ENCODE data around the gene ASMT. TPM values are rescaled to one million over a fixed set of nuclear protein-coding genes. Genes with fewer than 3 reads are reported as not detected.
"Not testable (repeated sequence)": the region's sequence is repeated elsewhere in the genome, so short reads cannot be mapped to it uniquely, and the experiment has no call there.

The ASMT gene
- total RNA-seq: under 1 TPM in 3 of 8 experiments, not detected in 5; 0.33 to 0.82 (median 0.43) TPM

DNA sequence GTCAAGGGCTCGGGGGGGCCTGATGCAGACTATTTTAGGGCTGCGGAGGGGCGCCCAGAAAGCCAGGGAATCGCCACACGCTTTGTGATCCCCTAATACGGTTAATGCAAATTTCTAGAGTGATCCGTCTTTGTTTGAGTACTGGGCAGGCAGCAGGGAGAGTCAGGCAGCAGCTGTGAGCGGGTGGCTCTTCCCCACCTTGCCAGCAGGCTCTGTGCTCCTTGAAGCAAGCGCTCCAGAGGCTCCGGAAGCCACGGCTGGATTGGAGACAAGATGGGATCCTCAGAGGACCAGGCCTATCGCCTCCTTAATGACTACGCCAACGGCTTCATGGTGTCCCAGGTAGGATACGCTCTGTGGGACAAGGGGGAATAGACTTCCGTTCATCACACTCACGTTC, at the start of gene ASMT:
Gene ASMT, plus strand, starts transcription at position 133 of the 400 bp plus-strand sequence. Its CDS starts 141 bp downstream, at position 274.
- Histone ChIP-seq H3K4me1 (replicated peaks in 1 of 2) (no peaks in the 10 kb centered on the region), H3K27ac (no peak within 1 kb of the TSS), H3K4me3 (no peak within 1 kb of the TSS)
- in situ Hi-C loops (cut with MboI; ENCODE audit: low pct_unique_long_range_greater_than_20kb in 2 of 9, low sequenced_read_pairs in 9 of 9, unreplicated experiment in 9 of 9): no loop called here
- WGBS, 10 experiments: 38 to 90% (median 41%) methylated on average over 2 to 9 of the region's 17 CpGs; no CpG with 5 or more reads in 6 of the 10 experiments
- ATAC-seq (replicated peaks in 6 of 8): no peak

DNA sequence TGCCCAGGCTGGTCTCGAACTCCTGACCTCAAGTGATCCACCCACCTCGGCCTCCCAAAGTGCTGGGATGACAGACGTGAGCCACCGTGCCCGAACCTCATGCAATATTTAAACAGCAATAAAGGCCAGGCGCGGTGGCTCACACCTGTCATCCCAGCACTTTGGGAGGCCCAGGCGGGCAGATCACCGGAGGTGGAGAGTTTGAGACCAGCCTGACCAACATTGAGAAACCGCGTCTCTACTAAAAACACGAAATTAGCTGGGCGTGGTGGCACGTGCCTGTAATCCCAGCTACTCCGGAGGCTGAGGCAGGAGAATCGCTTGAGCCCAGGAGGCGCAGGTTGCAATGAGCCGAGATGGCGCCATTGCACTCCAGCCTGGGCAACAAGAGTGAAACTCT, 40.7 kb upstream of the ASMT start:
- ATAC-seq (replicated peaks in 6 of 8); in situ Hi-C loops (cut with MboI; ENCODE audit: low pct_unique_long_range_greater_than_20kb in 2 of 9, low sequenced_read_pairs in 9 of 9, unreplicated experiment in 9 of 9); H3K4me3 ChIP-seq; H3K27ac ChIP-seq; H3K4me1 ChIP-seq (replicated peaks in 1 of 2): not testable (repeated sequence)
- WGBS, 10 experiments: 79 to 100% (median 91%) methylated on average over 2 to 17 of the region's 19 CpGs; no CpG with 5 or more reads in 1 of the 10 experiments

DNA sequence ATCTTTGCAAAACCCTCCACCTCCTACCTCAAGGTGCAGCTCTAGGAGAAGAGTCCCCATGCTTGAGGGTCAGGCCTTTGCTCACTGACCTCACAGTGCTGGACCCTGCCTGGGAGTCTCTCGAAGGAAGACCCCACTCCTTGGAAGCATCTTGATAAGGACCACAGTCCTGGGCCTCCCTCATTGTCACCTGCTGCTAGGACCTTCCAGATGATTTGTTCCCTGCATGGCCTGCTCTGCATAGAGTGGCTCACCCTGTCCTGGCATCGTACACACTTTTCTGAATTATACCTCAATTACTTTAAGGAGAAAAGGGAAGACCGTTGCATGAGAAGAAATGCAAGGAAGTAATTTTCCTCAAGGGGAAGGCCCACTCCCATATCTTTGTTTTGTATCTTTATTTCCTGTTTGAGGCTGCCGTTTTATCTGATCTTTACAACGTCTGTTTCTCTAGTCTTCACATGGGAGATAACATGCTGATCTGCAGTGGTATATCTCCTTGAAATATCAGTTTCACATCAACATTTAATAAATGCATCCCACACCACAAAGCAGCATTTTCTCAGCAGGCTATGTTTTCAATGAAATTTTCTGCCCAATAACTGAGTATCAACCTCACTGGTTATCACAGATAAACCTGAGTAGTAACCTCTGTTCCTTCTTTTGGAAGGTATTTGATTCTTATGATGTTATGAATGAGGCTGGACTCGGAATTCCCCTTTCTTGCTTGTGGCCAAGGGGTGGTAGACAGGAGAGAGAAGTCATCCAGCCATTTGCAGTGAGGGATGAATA, 38.5 kb upstream of the ASMT start:
- no peaks in the 10 kb centered on the region for H3K4me1 ChIP-seq (replicated peaks in 1 of 2)
- H3K4me3 ChIP-seq: no peak overlapping the region
- no peak for ATAC-seq (replicated peaks in 6 of 8)
- in situ Hi-C loops (cut with MboI; ENCODE audit: low pct_unique_long_range_greater_than_20kb in 2 of 9, low sequenced_read_pairs in 9 of 9, unreplicated experiment in 9 of 9): loop anchor here in 1 of 9 experiments (25.0 kb wide), 1 partner anchor 114 kb away; the partner anchor contains the start of gene ASMTL
- WGBS, 10 experiments: 0 to 75% (median 59%) methylated on average over 1 to 5 of the region's 6 CpGs; no CpG with 5 or more reads in 2 of the 10 experiments
- no peak overlapping the region for H3K27ac ChIP-seq

GRCh38 chrX:1577845-1578244, 37.0 kb upstream of the ASMT start:
- H3K27ac ChIP-seq: no peak overlapping the region
- 14 to 82% (median 25%) methylated on average over 1 to 2 of the region's 2 CpGs; no CpG with 5 or more reads in 1 of the 10 experiments for WGBS, 10 experiments
- no peak for ATAC-seq (replicated peaks in 6 of 8)
- in situ Hi-C loops (cut with MboI; ENCODE audit: low pct_unique_long_range_greater_than_20kb in 2 of 9, low sequenced_read_pairs in 9 of 9, unreplicated experiment in 9 of 9): loop anchor here in 1 of 9 experiments (25.0 kb wide), 1 partner anchor 116 kb away; the partner anchor contains the start of gene ASMTL
- H3K4me3 ChIP-seq: no peak overlapping the region
- no peaks in the 10 kb centered on the region for H3K4me1 ChIP-seq (replicated peaks in 1 of 2)

DNA sequence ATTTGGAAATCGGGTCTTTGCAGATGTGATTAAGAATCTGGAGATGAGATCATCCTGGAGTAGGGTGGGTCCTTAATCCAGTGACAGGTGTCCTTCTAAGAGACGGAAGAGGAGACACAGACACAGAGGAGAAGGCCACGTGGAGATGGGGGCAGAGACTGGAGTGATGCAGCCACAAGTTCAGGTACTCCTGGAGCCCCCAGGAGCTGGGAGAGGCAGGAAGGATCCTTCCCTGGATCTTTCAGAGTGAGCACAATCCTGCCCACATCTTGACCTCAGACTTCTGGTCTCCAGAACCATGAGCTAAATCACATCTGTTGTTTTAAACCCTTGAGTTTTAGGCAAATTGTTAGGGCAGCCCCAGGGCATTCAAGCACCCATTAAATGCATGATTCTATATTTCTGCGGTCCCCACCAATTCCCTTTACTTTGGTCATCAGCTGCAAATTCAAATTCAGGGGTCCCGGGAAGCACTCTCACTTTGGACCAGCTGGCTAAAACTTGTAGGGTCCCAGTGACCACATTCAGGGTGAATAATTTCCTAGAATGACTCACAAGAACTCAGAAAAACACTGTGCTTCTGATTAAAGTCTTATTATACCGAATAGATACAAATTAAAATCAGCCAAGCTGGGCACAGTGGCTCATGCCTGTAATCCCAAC, 36.2 kb upstream of the ASMT start:
- 0 to 100% (median 60%) methylated on average over 1 to 5 of the region's 6 CpGs for WGBS, 10 experiments
- no peaks in the 10 kb centered on the region for H3K4me1 ChIP-seq (replicated peaks in 1 of 2)
- peak in 2 of 8 experiments; percentile 16 to 45 for ATAC-seq (replicated peaks in 6 of 8)
- in situ Hi-C loops (cut with MboI; ENCODE audit: low pct_unique_long_range_greater_than_20kb in 2 of 9, low sequenced_read_pairs in 9 of 9, unreplicated experiment in 9 of 9): loop anchor here in 1 of 9 experiments (25.0 kb wide), 1 partner anchor 116 kb away; the partner anchor contains the start of gene ASMTL
- no peak overlapping the region for H3K27ac ChIP-seq
- no peak overlapping the region for H3K4me3 ChIP-seq

GRCh38 chrX:1581132-1581531, 33.7 kb upstream of the ASMT start:
- Histone ChIP-seq H3K4me3 (no peak overlapping the region), H3K27ac (no peak overlapping the region), H3K4me1 (replicated peaks in 1 of 2) (no peaks in the 10 kb centered on the region)
- 0 to 100% (median 46%) methylated on average over 1 to 4 of the region's 4 CpGs; no CpG with 5 or more reads in 2 of the 10 experiments for WGBS, 10 experiments
- peak in 3 of 8 experiments; percentile 78 to 88 (median 85) for ATAC-seq (replicated peaks in 6 of 8)
- in situ Hi-C loops (cut with MboI; ENCODE audit: low pct_unique_long_range_greater_than_20kb in 2 of 9, low sequenced_read_pairs in 9 of 9, unreplicated experiment in 9 of 9): loop anchor here in 1 of 9 experiments (25.0 kb wide), 1 partner anchor 119 kb away; the partner anchor contains the start of gene ASMTL

DNA sequence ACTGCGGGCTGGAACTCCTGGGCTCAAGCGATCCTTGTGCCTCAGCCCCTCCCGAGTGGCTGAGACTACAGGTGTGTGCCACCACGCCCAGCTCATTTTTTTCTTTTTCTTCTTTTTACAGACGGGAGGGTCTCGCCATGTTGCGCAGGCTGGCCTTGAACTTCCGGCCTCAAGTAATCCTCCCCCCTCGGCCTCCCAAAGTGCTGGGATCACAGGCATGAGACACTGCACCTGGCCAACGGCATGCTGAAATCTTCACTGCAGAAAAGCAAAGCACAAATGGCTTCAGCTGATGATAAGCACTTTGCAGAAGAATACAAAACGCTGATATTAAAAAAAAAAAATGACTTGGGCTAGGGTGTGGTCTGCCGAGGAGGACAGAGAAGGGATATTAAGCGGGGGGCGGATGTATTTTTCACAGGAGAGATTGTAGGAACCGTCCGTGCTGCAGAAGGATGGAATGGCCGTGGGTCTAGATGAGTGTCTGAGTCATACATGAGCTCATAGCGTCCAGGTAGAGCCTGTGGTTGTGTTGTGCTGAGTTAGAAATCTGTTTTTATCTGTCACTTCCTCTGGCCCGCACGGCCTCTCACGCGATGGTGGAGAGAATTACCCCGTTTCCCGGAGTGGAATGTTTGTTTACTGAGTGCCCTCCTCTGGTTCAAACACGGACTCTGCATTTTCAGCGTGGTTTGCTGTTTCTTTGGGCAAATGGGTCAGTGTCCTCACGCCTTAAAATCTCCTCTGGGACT, 32.0 kb upstream of the ASMT start:
- in situ Hi-C loops (cut with MboI; ENCODE audit: low pct_unique_long_range_greater_than_20kb in 2 of 9, low sequenced_read_pairs in 9 of 9, unreplicated experiment in 9 of 9): loop anchor here in 1 of 9 experiments (25.0 kb wide), 1 partner anchor 121 kb away; the partner anchor contains the start of gene ASMTL
- Histone ChIP-seq H3K4me1 (replicated peaks in 1 of 2) (no peaks in the 10 kb centered on the region), H3K4me3 (no peak overlapping the region), H3K27ac (no peak overlapping the region)
- WGBS, 10 experiments: 39 to 79% (median 63%) methylated on average over 3 to 26 of the region's 27 CpGs; no CpG with 5 or more reads in 1 of the 10 experiments
- no peak for ATAC-seq (replicated peaks in 6 of 8)

DNA sequence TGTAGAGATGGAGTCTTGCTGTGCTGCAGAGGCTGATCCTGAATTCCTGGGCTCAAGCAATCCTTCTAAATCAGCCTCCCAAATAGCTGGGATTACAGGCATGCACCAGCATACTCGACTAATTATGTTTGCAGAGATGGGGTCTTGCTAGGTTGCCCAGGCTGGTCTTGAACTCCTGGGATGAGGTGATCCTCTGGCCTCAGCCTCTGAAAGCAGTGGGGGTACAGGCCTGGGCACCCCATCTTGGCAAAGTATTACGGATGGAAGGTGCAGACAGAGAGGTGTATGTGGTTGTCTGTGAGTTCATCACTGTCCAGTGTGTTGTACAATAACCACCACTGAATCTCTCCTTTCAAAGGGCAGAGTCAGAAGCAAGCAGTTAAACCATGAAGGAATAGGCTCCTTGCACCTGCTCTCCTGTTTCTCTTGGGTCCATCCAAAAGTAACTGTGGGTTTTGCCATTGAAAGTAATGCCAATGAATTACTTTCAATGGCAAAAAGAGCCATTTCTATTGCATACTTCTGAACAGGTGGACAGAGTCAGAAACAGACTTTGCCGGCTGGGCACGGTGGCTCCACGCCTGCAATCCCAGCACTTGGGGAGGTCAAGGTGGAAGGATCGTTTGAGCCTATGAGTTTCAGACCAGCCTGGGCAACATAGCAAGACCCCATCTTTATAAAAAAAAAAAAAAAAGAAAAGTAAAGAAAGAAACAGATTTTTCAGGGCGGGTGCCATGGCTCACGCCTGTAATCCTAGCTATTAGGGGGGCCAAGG, 30.4 kb upstream of the ASMT start:
- no peaks in the 10 kb centered on the region for H3K4me1 ChIP-seq (replicated peaks in 1 of 2)
- 17 to 100% (median 90%) methylated on average over 1 to 6 of the region's 8 CpGs; no CpG with 5 or more reads in 3 of the 10 experiments for WGBS, 10 experiments
- in situ Hi-C loops (cut with MboI; ENCODE audit: low pct_unique_long_range_greater_than_20kb in 2 of 9, low sequenced_read_pairs in 9 of 9, unreplicated experiment in 9 of 9): loop anchor here in 1 of 9 experiments (25.0 kb wide), 1 partner anchor 122 kb away; the partner anchor contains the start of gene ASMTL

DNA sequence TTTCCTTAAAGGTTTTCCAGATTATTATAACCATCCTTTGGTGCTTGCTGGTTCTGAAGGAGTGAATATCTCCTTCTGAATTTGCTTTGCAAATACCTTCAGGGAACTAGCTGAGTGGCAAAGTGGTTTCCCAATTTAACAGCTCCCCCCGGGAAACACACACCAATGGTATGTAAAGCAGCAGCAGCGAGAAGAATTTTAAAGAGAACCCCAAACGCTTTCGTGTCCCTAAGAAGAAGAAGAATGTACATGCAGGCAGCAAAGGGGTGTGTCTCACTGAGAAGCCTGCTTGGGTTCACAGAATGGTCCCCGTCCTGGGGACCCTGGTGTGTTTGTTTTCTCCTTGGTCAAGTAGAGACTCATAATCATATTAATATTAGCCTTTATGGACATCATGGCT, 27.7 kb upstream of the ASMT start:
- no peak overlapping the region for H3K27ac ChIP-seq
- 0 to 40% (median 18%) methylated on average over 1 to 5 of the region's 5 CpGs; no CpG with 5 or more reads in 4 of the 10 experiments for WGBS, 10 experiments
- peak in 1 of 8 experiments; percentile 11 for ATAC-seq (replicated peaks in 6 of 8)
- H3K4me1 ChIP-seq (replicated peaks in 1 of 2): no peaks in the 10 kb centered on the region
- in situ Hi-C loops (cut with MboI; ENCODE audit: low pct_unique_long_range_greater_than_20kb in 2 of 9, low sequenced_read_pairs in 9 of 9, unreplicated experiment in 9 of 9): loop anchor here in 1 of 9 experiments (25.0 kb wide), 1 partner anchor 125 kb away; the partner anchor contains the start of gene ASMTL
- no peak overlapping the region for H3K4me3 ChIP-seq

More for the DNA sequence above, 30.4 kb upstream of the ASMT start:
- Histone ChIP-seq H3K27ac (no peak overlapping the region), H3K4me3 (no peak overlapping the region)
- no peak for ATAC-seq (replicated peaks in 6 of 8)

GRCh38 chrX:1589356-1590130, 25.3 kb upstream of the ASMT start:
- no peak overlapping the region for H3K27ac ChIP-seq
- in situ Hi-C loops (cut with MboI; ENCODE audit: low pct_unique_long_range_greater_than_20kb in 2 of 9, low sequenced_read_pairs in 9 of 9, unreplicated experiment in 9 of 9): loop anchor here in 1 of 9 experiments (25.0 kb wide), 1 partner anchor 127 kb away; the partner anchor contains the start of gene ASMTL
- peaks cover 0 to 7% of the 10 kb centered on the region in 2 donors for H3K4me1 ChIP-seq (replicated peaks in 1 of 2)
- WGBS, 10 experiments: 47 to 94% (median 85%) methylated on average over 2 to 6 of the region's 12 CpGs; no CpG with 5 or more reads in 5 of the 10 experiments
- no peak for ATAC-seq (replicated peaks in 6 of 8)
- H3K4me3 ChIP-seq: no peak overlapping the region

Measured in motor neuron (in vitro differentiated cells).